NB4 (cell line): Measurements from ENCODE around the gene CTDSPL.

Experiments
- CTCF ChIP-seq: IDR thresholded peaks from one replicate; pipeline ENCODE4 v1.5.1; 2012; ENCODE audit warnings: low read depth, low read length
- MAX ChIP-seq: IDR thresholded peaks from 2 replicates; pipeline ENCODE4 v1.6.1; 2011; ENCODE audit warnings: low read depth, low read length
- POLR2A ChIP-seq: IDR thresholded peaks from 2 replicates; pipeline ENCODE4 v1.6.1; 2011; ENCODE audit warnings: mild to moderate bottlenecking; ENCODE audit not compliant: insufficient read length; ENCODE audit errors: extremely low read depth

GRCh38 chr3:37989821-37990480, 128.3 kb downstream of the CTDSPL start:
- no peak for TF ChIP-seq CTCF
- no peak for TF ChIP-seq POLR2A
- TF ChIP-seq MAX = no peak
